GM20000 (cell line): ENCODE data around the gene HPCAL1.

Source experiments
- DNase-seq: peaks from one replicate; pipeline ENCODE4 v3.0.0; 2012; ENCODE audit warnings: low spot score
- CTCF ChIP-seq: IDR thresholded peaks from 2 replicates; pipeline ENCODE4 v1.5.1; 2012; ENCODE audit warnings: mild to moderate bottlenecking, control low read depth; ENCODE audit errors: extremely low read depth, missing control alignments

The HPCAL1 gene

GRCh38 chr2:10306901-10307463 lies 4.3 kb downstream of the HPCAL1 start:
- DNase-seq, result no peak
- no peak for TF ChIP-seq CTCF

- DNase-seq, result no peak
- TF ChIP-seq CTCF, result no peak
These were observed 5.0 kb downstream of the HPCAL1 start for GRCh38 chr2:10307561-10308156.

DNA sequence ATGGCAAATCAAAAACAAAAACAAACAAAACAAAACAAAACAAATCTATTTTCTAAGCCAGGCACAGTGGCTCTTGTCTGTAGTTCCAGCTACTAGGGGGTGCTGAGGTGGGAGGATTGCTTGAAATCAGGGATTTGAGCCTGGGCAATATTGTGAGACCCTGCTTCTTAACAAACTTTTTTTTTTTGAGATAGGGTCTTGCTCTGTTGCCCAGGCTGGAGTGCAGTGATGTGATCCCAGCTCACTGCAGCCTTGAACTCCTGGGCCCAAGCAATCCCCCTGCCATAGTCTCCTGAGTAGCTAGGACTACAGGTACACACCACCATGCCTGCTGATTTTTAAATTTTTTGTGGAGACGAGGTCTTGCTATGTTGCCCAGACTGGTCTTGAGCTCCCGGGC lies 6.2 kb downstream of the HPCAL1 start:
- DNase-seq, result no peak
- TF ChIP-seq CTCF, result no peak

- no peak for TF ChIP-seq CTCF
- DNase-seq, result no peak
These were observed 6.6 kb downstream of the HPCAL1 start for GRCh38 chr2:10309286-10309685.

- no peak for TF ChIP-seq CTCF
- no peak for DNase-seq
These were observed 7.7 kb downstream of the HPCAL1 start for GRCh38 chr2:10310309-10310888.

- DNase-seq, result no peak
- TF ChIP-seq CTCF, result no peak
These were observed 9.0 kb downstream of the HPCAL1 start for GRCh38 chr2:10311736-10312135.

GRCh38 chr2:10312437-10312957 lies 9.8 kb downstream of the HPCAL1 start:
- no peak for DNase-seq
- no peak for TF ChIP-seq CTCF
